Testis (tissue), 3 donors: ENCODE data around the gene CD44. TPM values are rescaled to one million over a fixed set of nuclear protein-coding genes. Genes with fewer than 3 reads are reported as not detected.

Experiments
- DNase-seq: peaks from one replicate; pipeline ENCODE4 v3.0.0-alpha.2; 2019
- H3K27ac ChIP-seq, 2 donors: fragments of 200-600 bp; sonication (generic); one replicate each; pipeline ENCODE4 v1.5.1; 2019
- H3K27me3 ChIP-seq: fragments of 200-600 bp; sonication (generic); one replicate; pipeline ENCODE4 v1.5.1; 2019
- H3K36me3 ChIP-seq: fragments of 200-600 bp; sonication (generic); one replicate; pipeline ENCODE4 v1.5.1; 2017; ENCODE audit warnings: low read depth; ENCODE audit errors: missing control alignments
- H3K4me1 ChIP-seq: fragments of 200-600 bp; sonication (generic); one replicate; pipeline ENCODE4 v1.5.1; 2019
- H3K4me3 ChIP-seq, 2 donors: fragments of 200-600 bp; sonication (generic); one replicate each; pipeline ENCODE4 v1.5.1; 2017 to 2019
- H3K9me3 ChIP-seq: fragments of 200-600 bp; sonication (generic); one replicate; pipeline ENCODE4 v1.5.1; 2017
- POLR2A ChIP-seq: fragments of 450-650 bp; IDR thresholded peaks from one replicate; pipeline ENCODE4 v1.6.1; 2017; ENCODE audit warnings: antibody characterized with exemption, mild to moderate bottlenecking, moderate library complexity
- WGBS, 2 donors: methylation state at CpG; one replicate each; pipeline ENCODE4 v1.1.5; 2018; 5-methylcytosine and 5-hydroxymethylcytosine counted together
- intact Hi-C: fragments of 100-400 bp; cut with DNase I; formaldehyde crosslinking; loops from one replicate; pipeline ENCODE4 v1.15.1; 2023; ENCODE audit warnings: low total_unique reads
- polyA plus RNA-seq: library from polyadenylated mRNA; stranded (reverse); fragments of 350-450 nt; fragmentation: Illumina TruSeq; extraction: RNeasy Lipid Tissue Mini Kit (QIAGEN cat#74804); gene quantifications from one replicate; pipeline ENCODE4 v1.2.3, GENCODE V29; 2014; ENCODE audit warnings: low read depth, low replicate concordance; ENCODE audit not compliant: insufficient read depth
- total RNA-seq, 2 donors: library from RNA; depleted of rRNA; stranded (reverse); fragments of >200 nt; gene quantifications; one replicate each; pipeline ENCODE4 v1.2.3, GENCODE V29; 2016
- TF ChIP-seq, protein P1 (sequence below), 3 experiments: fragments of 450-650 bp in 2 of 3; fragments of 200-600 bp in 1 of 3; sonication (generic) in 1 of 3; IDR thresholded peaks; one replicate each; pipeline ENCODE4 v1.5.1; 2016 to 2019; ENCODE audit warnings: antibody characterized with exemption in 3 of 3, mild to moderate bottlenecking in 2 of 3, moderate library complexity in 1 of 3

Gene CD44
- total and polyA plus RNA-seq, 3 donors from 2014 or later, result 4.0 to 44.5 (median 13.4) TPM

- H3K27ac ChIP-seq, result no peak overlapping the region
- intact Hi-C loops, result no loop called here
- 86 to 97% methylated on average over 6 of the region's 6 CpGs for WGBS, 2 donors
Observed at GRCh38 chr11:35126879-35127581, 11.9 kb upstream of the CD44 start.

GRCh38 chr11:35127619-35128018, 11.4 kb upstream of the CD44 start:
- 63 to 86% methylated on average over 2 of the region's 2 CpGs for WGBS, 2 donors
- intact Hi-C loops, result no loop called here
- Histone ChIP-seq H3K4me1 (no peaks in the 10 kb centered on the region), H3K4me3 (no peak overlapping the region), H3K27ac (no peak overlapping the region), H3K9me3 (no peaks in the 10 kb centered on the region), H3K36me3 (no peaks in the 10 kb centered on the region), H3K27me3 (no peaks in the 10 kb centered on the region)
- TF ChIP-seq POLR2A, result no peak
- TF ChIP-seq, protein P1, sequence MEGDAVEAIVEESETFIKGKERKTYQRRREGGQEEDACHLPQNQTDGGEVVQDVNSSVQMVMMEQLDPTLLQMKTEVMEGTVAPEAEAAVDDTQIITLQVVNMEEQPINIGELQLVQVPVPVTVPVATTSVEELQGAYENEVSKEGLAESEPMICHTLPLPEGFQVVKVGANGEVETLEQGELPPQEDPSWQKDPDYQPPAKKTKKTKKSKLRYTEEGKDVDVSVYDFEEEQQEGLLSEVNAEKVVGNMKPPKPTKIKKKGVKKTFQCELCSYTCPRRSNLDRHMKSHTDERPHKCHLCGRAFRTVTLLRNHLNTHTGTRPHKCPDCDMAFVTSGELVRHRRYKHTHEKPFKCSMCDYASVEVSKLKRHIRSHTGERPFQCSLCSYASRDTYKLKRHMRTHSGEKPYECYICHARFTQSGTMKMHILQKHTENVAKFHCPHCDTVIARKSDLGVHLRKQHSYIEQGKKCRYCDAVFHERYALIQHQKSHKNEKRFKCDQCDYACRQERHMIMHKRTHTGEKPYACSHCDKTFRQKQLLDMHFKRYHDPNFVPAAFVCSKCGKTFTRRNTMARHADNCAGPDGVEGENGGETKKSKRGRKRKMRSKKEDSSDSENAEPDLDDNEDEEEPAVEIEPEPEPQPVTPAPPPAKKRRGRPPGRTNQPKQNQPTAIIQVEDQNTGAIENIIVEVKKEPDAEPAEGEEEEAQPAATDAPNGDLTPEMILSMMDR (IDR thresholded peaks at IDR 0.05), result no peak
- no peak for DNase-seq

More at GRCh38 chr11:35126879-35127581, 11.9 kb upstream of the CD44 start:
- Histone ChIP-seq H3K36me3 (no peaks in the 10 kb centered on the region), H3K9me3 (no peaks in the 10 kb centered on the region), H3K4me3 (no peak overlapping the region), H3K4me1 (no peaks in the 10 kb centered on the region), H3K27me3 (no peaks in the 10 kb centered on the region)
- DNase-seq, result no peak
- TF ChIP-seq, protein P1 (IDR thresholded peaks at IDR 0.05), result no peak
- TF ChIP-seq POLR2A, result no peak

DNA sequence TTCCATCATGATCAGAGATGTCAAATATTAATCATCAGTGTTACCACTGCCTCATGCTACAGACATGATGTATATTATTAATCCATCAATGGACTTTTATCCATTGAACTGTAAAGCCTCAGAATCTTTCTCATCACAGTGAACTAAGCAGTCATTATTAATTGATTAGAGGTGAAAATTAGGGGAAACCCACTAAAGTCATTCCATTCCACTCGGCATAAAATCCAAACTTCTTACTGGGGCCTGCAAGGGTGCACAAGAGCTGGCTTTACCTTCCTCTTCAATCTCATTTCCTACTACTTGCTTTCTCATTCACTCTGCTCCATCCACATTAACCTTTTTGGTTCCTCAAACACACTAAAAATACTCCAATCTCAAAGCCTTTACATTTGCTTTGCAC, 7.9 kb upstream of the CD44 start:
- no peak for TF ChIP-seq POLR2A
- TF ChIP-seq, protein P1 (IDR thresholded peaks at IDR 0.05), result no peak
- no peaks in the 10 kb centered on the region for H3K36me3 ChIP-seq
- intact Hi-C loops, result no loop called here
- H3K27ac ChIP-seq, result no peak overlapping the region
- H3K4me1 ChIP-seq, result no peaks in the 10 kb centered on the region
- 90 to 95% methylated on average over 1 of the region's 1 CpG for WGBS, 2 donors
- H3K9me3 ChIP-seq, result no peaks in the 10 kb centered on the region
- no peaks in the 10 kb centered on the region for H3K27me3 ChIP-seq
- no peak for DNase-seq
- H3K4me3 ChIP-seq, result no peak overlapping the region

DNA sequence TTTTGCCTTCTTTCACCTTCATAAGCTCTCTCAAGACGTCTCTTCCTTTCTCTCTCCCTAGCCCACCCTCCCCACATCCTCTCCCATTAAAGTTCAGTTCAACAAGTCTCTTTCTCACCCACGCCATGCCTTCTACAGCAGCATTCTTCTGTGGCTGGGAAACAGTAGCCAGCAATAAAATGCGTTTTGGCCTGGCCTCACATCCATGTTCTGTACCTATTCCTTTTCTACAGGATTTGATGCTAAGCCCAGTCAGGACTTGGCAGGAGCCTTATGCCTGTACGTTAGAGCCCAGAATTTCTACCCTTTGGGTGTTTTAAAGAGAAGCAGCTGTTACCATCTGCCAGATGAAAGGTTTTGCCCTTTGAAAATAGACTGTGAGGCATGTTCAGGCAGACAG, 7.1 kb upstream of the CD44 start:
- no peaks in the 10 kb centered on the region for H3K27me3 ChIP-seq
- H3K9me3 ChIP-seq, result no peaks in the 10 kb centered on the region
- DNase-seq, result no peak
- intact Hi-C loops, result no loop called here
- H3K4me3 ChIP-seq, result no peak overlapping the region
- H3K36me3 ChIP-seq, result no peaks in the 10 kb centered on the region
- no peaks in the 10 kb centered on the region for H3K4me1 ChIP-seq
- H3K27ac ChIP-seq, result no peak overlapping the region
- 68 to 74% methylated on average over 4 of the region's 4 CpGs for WGBS, 2 donors
- TF ChIP-seq, protein P1 (IDR thresholded peaks at IDR 0.05), result no peak
- no peak for TF ChIP-seq POLR2A

DNA sequence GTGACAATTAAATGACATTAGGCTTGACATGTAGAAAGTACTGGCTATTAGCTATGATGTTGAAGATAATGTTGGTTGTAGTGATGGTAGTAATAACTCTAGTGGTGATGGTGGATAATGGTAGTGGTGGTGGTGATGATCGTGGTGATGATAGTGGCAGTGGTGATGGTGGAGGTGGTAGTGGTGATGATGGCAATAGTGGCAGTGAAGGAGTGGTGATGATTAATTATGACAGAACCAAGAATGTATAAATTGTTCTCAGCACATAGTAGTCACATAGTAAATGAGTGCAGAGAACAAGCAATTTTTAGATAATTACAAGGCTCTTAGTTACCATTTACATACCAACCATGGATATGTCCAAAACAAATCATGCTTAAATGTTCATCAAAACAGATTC, 5.3 kb upstream of the CD44 start:
- no peak overlapping the region for H3K4me3 ChIP-seq
- no peak for DNase-seq
- H3K27ac ChIP-seq, result no peak overlapping the region
- no peaks in the 10 kb centered on the region for H3K36me3 ChIP-seq
- 89 to 100% methylated on average over 1 of the region's 1 CpG for WGBS, 2 donors
- TF ChIP-seq POLR2A, result no peak
- TF ChIP-seq, protein P1 (IDR thresholded peaks at IDR 0.05), result no peak
- H3K4me1 ChIP-seq, result no peaks in the 10 kb centered on the region
- no peaks in the 10 kb centered on the region for H3K27me3 ChIP-seq
- intact Hi-C loops, result no loop called here
- no peaks in the 10 kb centered on the region for H3K9me3 ChIP-seq
